CD4-positive, alpha-beta T cell treated with Interleukin-15 for 1 hour (primary cell): Measurements from ENCODE around the gene UGDH.
"Not testable (repeated sequence)": the region's sequence is repeated elsewhere in the genome, so short reads cannot be mapped to it uniquely, and the experiment has no call there.

ENCODE experiments used
- DNase-seq: peaks from one replicate; pipeline ENCODE4 v3.0.0-alpha.2; 2020

UGDH gene

GRCh38 chr4:39490322-39490721 lies 36.9 kb downstream of the UGDH start:
- no peak for DNase-seq

- no peak for DNase-seq
Observed at GRCh38 chr4:39486221-39486804, 40.9 kb downstream of the UGDH start.

- DNase-seq: no peak
Observed at GRCh38 chr4:39484582-39485272, 42.5 kb downstream of the UGDH start.

GRCh38 chr4:39480902-39481695 lies 46.1 kb downstream of the UGDH start:
- no peak for DNase-seq

- no peak for DNase-seq
Observed at GRCh38 chr4:39480251-39480650, 47.0 kb downstream of the UGDH start.

- no peak for DNase-seq
Observed at GRCh38 chr4:39476187-39476895, 50.9 kb downstream of the UGDH start.

GRCh38 chr4:39472396-39472795 lies 54.8 kb downstream of the UGDH start:
- DNase-seq: no peak

- no peak for DNase-seq
Observed at GRCh38 chr4:39470402-39470801, 56.8 kb downstream of the UGDH start.

- DNase-seq: no peak
Observed at GRCh38 chr4:39469429-39470077, 57.7 kb downstream of the UGDH start.

GRCh38 chr4:39467464-39467863 lies 59.8 kb downstream of the UGDH start:
- DNase-seq: no peak

GRCh38 chr4:39466747-39467146 lies 60.5 kb downstream of the UGDH start:
- DNase-seq: no peak

GRCh38 chr4:39464886-39465501 lies 62.2 kb downstream of the UGDH start:
- no peak for DNase-seq

GRCh38 chr4:39458505-39459300 lies 68.5 kb downstream of the UGDH start, which contains the start of the genes LIAS and RPL9:
Gene LIAS, plus strand, starts transcription at chr4:39459056. Its CDS starts 62 bp downstream, at chr4:39459118.
Gene RPL9, minus strand, starts transcription at chr4:39458922. Its CDS starts 483 bp downstream, at chr4:39458439.
- DNase-seq: peak; percentile 95

GRCh38 chr4:39458161-39458504 lies 69.1 kb downstream of the UGDH start:
- DNase-seq: not testable (repeated sequence)

- DNase-seq: no peak
Observed at GRCh38 chr4:39456946-39457763, 70.1 kb downstream of the UGDH start.

- no peak for DNase-seq
Observed at GRCh38 chr4:39455486-39455885, 71.8 kb downstream of the UGDH start.

- no peak for DNase-seq
Observed at GRCh38 chr4:39453738-39454137, 73.5 kb downstream of the UGDH start.

- no peak for DNase-seq
Observed at GRCh38 chr4:39452860-39453587, 74.2 kb downstream of the UGDH start.

- DNase-seq: no peak
Observed at GRCh38 chr4:39452153-39452859, 74.9 kb downstream of the UGDH start.
